HG02943 (cell line): ENCODE results near the gene MTG2.

Experiments
- ATAC-seq: cut with Tn5 transposase; IDR thresholded peaks from one replicate; pipeline ENCODE4 v1.9.1; 2021; ENCODE audit warnings: mild to moderate bottlenecking, low read depth, moderate library complexity; ENCODE audit not compliant: unreplicated experiment

The MTG2 gene

DNA sequence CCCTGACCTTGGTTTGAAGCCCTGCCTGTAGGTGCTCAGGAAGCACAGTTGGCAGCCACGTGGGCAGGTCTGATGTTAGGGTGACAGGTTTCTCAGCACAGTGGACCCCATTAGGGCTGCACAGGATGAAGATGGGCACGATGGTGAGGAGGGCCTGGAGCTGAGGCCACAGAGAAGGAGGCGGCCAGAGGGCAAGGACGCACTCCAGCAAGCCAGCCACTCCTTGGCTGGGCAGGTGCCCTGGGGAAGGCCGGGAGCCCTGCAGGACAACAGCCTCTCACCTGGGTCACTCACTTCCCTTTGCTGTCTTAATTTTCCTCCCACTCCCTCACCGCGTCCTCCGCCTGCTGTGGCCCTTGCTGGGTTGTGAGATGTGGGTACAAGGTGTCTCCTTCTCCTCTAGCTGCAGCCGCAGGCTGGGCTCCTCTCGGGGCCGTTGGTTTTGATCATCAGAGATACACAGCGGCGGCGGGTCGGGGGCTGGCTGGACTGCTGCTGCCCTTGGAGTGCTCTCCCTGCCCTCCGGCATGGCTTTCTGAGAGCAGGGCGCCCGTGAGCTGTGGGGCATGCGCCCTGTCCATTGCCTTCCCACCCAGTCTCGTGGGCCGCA, 61.2 kb downstream of the MTG2 start:
- no peak for ATAC-seq

DNA sequence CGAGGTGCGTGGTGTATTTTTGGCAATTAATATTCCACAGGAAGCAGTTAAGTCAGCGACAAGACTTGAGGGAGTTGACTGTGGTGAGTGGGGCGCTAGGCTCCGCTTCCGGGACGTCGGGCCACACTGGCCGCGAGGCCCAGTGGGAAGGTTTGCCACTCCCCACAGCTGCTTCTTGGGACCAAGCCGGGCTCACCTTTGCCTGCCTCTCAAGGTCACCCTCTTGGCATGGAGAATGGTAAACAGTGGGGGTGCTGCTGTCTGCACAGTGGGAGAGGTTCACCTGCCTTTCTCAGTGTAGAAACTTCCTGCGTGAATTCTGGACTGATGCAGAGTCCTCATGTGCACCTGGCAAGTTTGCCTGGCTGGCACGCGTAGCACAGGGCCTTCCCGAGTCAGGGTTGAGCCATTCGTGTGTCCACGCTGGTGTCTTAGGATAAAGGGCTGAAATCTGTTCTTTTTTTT, 61.8 kb downstream of the MTG2 start:
- no peak for ATAC-seq

DNA sequence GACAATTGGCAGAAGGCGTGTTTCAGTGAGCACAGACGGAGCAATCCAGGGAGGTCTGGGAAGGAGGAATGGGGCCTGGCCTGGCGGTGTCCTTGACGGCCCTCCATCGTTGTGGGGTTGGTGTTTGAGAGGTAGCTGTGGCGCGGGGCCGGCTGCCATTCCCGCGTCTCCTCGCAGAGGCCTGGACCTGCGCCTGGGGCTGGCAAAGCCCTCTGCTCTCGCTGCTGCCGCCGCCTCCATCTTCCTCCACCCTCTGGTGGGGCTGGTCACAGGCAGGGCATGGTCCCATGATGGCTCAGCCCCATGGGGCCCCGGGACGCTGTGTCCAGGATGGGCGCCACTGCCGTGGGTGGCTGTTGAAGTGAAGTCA, 63.1 kb downstream of the MTG2 start:
- no peak for ATAC-seq

DNA sequence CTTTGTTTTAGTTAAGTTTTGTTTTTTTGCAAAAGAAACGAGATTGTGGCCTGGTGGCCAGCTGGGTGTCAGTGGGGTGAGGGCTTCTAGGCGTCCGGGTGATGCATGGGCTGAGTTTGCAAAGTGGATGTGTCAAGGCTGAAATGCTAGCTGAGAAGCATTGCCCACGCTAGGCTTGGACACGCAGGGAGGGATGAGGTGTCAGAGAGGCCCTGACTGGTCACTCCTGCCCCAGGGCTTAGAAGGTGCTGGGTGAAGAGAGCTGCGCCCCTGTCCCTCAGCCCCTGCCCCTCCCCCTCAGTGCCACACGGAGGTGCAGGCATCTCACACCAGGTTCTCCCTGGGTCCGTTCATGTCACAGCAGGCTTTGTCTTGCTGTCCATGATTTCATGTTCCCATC, 63.6 kb downstream of the MTG2 start:
- no peak for ATAC-seq

DNA sequence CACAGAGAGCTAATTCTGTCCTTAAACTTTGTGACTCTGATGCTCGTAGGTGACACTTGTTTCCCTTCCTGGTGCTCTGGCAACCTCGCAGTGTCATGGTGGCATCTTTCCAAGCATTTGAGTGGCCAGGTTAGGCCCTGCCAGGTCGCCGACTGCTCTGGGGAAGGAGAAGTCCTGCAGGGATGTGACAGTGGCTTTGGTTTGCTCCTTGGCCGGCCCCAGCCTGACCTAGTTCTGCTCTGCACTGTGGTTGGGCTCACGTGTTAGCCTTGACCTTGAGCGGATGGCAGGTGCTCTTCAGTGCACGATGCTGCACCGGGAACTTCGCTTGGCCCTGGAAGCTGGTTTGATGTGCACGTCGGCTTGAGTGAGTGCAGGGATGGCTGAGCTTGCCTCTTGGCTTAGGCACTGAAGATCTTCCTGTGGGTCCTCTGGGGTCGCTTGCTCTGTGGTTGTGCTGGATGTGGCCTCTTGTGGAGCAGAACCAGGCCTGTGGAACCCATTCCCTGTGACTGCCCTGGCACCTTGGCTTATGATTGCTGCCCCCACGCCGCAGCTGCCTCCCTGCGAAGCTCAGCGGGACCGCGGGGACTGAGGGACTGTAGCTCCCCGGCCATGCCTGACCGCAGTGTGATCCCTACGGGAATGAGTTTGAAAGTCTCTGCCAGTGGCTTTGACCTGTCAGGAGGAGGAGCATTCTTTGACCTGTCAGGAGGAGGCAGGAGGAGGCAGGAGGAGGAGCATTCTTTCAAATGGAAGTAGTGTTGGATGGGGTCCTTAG, 64.2 kb downstream of the MTG2 start:
- ATAC-seq: no peak

DNA sequence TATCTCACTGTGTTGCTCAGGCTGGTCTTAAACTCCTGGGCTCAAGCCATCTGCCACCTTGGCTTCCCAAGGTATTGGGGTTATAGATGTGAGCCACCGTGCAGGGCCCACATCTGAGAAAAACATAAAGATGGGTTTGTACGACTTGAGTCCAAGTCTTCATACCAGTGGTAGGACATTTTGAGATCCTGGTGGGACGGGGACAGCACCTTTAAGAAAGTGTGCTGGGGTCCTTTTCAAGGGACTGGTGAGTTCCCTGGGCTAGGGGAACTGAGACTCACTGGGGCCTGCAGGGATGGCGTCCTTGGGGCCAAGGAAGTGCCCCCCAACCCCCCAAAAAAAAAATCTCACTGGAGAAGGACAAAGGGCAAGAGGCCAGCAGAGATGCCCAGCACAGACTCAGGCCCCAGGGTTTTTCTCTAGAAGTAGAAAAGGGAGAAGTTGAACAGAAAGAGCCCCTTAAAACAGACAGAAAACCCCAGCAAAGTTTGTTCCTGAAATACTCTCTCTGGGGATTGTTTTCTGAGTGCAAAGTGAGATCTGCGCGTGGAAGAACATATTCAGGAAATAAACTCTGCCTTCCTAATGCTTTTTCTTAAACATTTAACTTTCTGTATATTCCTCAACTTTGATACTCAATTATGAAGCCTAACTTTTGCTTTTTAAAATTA, 66.2 kb downstream of the MTG2 start:
- no peak for ATAC-seq

DNA sequence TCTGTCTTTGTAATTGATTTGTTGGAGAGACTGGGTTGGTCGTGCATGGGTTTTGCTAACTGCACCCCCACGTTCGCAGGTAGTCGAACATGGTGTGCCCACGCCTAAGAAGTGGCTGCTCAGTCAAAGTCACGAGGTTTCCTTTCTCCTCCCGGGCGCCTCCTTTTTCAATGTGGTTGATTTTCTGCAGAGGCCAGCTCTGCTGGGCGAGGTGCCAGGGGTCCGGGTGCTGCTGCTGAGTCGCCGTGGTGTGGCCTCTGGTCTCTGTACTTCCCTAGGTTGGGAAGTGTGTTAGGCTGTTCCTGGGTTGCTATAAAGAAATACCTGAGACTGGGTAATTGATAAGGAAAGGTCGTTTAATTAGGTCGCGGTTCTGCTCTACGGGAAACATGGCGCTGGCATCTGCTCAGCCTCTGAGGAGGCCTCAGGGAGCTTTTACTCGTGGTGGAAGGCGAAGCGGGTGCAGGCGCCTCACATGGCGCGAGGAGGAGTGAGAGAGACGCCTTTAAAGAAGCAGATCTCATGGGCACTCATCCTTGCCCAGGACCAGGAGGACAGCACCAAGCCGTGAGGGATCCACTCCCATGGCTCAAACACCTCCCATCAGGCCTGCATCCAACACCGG, 69.6 kb downstream of the MTG2 start:
- ATAC-seq: no peak
